ENCODE results near the gene MICAL3.

MICAL3 gene

DNA sequence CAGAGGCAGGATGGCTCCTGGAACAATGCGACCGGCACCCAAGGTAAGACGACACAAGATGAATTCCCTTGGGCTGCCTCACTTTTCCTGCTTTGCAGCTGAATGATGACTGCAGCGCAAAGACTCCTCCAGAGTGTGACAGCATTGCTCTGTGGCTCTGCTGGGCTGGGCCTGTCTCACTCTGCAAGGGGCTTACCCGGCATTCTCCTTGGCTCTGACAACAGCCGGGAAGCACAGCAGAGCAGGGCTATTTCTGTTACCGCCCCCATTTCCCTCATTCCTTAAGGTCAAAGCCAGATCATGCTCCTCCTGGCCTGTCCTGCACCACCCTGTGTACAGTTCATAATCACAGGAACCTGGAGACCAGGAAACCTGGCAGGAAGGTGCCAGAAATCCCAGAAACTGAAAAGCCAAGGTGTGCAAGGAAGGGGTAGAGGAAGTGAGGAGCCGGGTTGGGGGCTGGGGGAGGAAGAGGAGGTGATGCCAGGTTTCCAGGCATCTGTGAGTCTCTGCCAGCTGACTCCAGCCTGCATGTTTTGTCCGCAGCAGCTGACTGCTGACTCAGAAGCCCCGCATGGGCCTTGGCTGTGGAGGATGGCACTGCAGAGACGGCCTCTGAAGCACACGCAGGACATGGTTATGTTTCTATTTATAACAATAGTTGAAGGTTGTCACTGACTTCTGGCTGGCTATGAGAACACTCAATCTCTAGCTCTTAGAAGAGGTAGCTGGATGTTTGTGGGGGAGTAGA is 113.6 kb downstream of the MICAL3 start:
- H3K4me3 ChIP-seq (ENCODE audit: low read length) = no peak overlapping the region
- H3K27ac ChIP-seq (ENCODE audit: low read length) = peak overlapping the region; percentile 25; the same call in 1 of the 2 replicates
- H3K4me2 ChIP-seq (ENCODE audit: low read depth, low read length) = 0 out of 2 replicates have a peak overlapping the region, but pooled peaks have one; percentile 5
- no peaks in the 10 kb centered on the region for H3F3A ChIP-seq (ENCODE audit: insufficient read depth, low read length)
- H3K27me3 ChIP-seq (replicated peaks; ENCODE audit: insufficient read depth, low read length) = no peaks in the 10 kb centered on the region
- H3K36me3 ChIP-seq (replicated peaks; ENCODE audit: insufficient read depth, low read length) = no peaks in the 10 kb centered on the region
- no peak overlapping the region for H3K9ac ChIP-seq (ENCODE audit: low read length)
- H3K9me2 ChIP-seq (replicated peaks; ENCODE audit: insufficient read depth, low read length) = no peaks in the 10 kb centered on the region
- H4K20me1 ChIP-seq (ENCODE audit: insufficient read depth, low read length) = no peaks in the 10 kb centered on the region
- DNase-seq = peak; percentile 31
- no peak overlapping the region for H2AFZ ChIP-seq (ENCODE audit: low read length)
- H3K79me2 ChIP-seq (ENCODE audit: low read length) = peaks cover 82% of the 10 kb centered on the region
- peaks cover 10% of the 10 kb centered on the region for H3K4me1 ChIP-seq (ENCODE audit: low read length)
- no peaks in the 10 kb centered on the region for H3K9me3 ChIP-seq (replicated peaks; ENCODE audit: insufficient read depth, low read length)
- TF ChIP-seq EZH2 (optimal IDR thresholded peaks at IDR 0.05; ENCODE audit: low read depth, low read length) = no peak
- no peak for TF ChIP-seq CTCF (IDR thresholded peaks at IDR 0.05; ENCODE audit: low read length)

GRCh38 chr22:17907748-17908051 is 116.7 kb downstream of the MICAL3 start:
- Histone ChIP-seq H3K4me2 (ENCODE audit: low read depth, low read length) (no peak overlapping the region), H3K9me2 (replicated peaks; ENCODE audit: insufficient read depth, low read length) (no peaks in the 10 kb centered on the region), H3K27ac (ENCODE audit: low read length) (no peak overlapping the region), H3K79me2 (ENCODE audit: low read length) (peaks cover 65% of the 10 kb centered on the region), H3K9ac (ENCODE audit: low read length) (no peak overlapping the region), H4K20me1 (ENCODE audit: insufficient read depth, low read length) (no peaks in the 10 kb centered on the region), H3K4me3 (ENCODE audit: low read length) (no peak overlapping the region), H3K9me3 (replicated peaks; ENCODE audit: insufficient read depth, low read length) (no peaks in the 10 kb centered on the region), H3K27me3 (replicated peaks; ENCODE audit: insufficient read depth, low read length) (no peaks in the 10 kb centered on the region), H3K36me3 (replicated peaks; ENCODE audit: insufficient read depth, low read length) (no peaks in the 10 kb centered on the region), H2AFZ (ENCODE audit: low read length) (no peak overlapping the region), H3K4me1 (ENCODE audit: low read length) (no peaks in the 10 kb centered on the region), H3F3A (ENCODE audit: insufficient read depth, low read length) (no peaks in the 10 kb centered on the region)
- TF ChIP-seq CTCF (IDR thresholded peaks at IDR 0.05; ENCODE audit: low read length) (no peak), EZH2 (optimal IDR thresholded peaks at IDR 0.05; ENCODE audit: low read depth, low read length) (no peak)
- no peak for DNase-seq

GRCh38 chr22:17906978-17907747 is 117.2 kb downstream of the MICAL3 start:
- Histone ChIP-seq H3K9me3 (replicated peaks; ENCODE audit: insufficient read depth, low read length) (no peaks in the 10 kb centered on the region), H3K4me3 (ENCODE audit: low read length) (no peak overlapping the region), H3K9ac (ENCODE audit: low read length) (no peak overlapping the region), H3K27me3 (replicated peaks; ENCODE audit: insufficient read depth, low read length) (no peaks in the 10 kb centered on the region), H2AFZ (ENCODE audit: low read length) (no peak overlapping the region), H3K36me3 (replicated peaks; ENCODE audit: insufficient read depth, low read length) (no peaks in the 10 kb centered on the region), H3K27ac (ENCODE audit: low read length) (no peak overlapping the region), H3F3A (ENCODE audit: insufficient read depth, low read length) (no peaks in the 10 kb centered on the region), H3K79me2 (ENCODE audit: low read length) (peaks cover 59% of the 10 kb centered on the region), H3K9me2 (replicated peaks; ENCODE audit: insufficient read depth, low read length) (no peaks in the 10 kb centered on the region), H3K4me1 (ENCODE audit: low read length) (no peaks in the 10 kb centered on the region), H4K20me1 (ENCODE audit: insufficient read depth, low read length) (no peaks in the 10 kb centered on the region), H3K4me2 (ENCODE audit: low read depth, low read length) (no peak overlapping the region)
- TF ChIP-seq EZH2 (optimal IDR thresholded peaks at IDR 0.05; ENCODE audit: low read depth, low read length) (no peak), CTCF (IDR thresholded peaks at IDR 0.05; ENCODE audit: low read length) (no peak), EZH2phosphoT487 (IDR thresholded peaks at IDR 0.05; ENCODE audit: low read length) (no peak)
- no peak for DNase-seq

Data from MM.1S (cell line).